GM19025 (cell line): Measurements from ENCODE around the gene HHEX.
A peak's percentile ranks its signal among the peaks of the same experiment; 100 is the strongest.
"Not testable (repeated sequence)": the region's sequence is repeated elsewhere in the genome, so short reads cannot be mapped to it uniquely, and the experiment has no call there.

Experiments used
- ATAC-seq: cut with Tn5 transposase; IDR thresholded peaks from one replicate; pipeline ENCODE4 v1.9.1; 2021; ENCODE audit warnings: mild to moderate bottlenecking, low read depth, moderate library complexity; ENCODE audit not compliant: unreplicated experiment

Gene HHEX

GRCh38 chr10:92689663-92690210 is at the start of gene HHEX:
TSS of gene HHEX (plus strand) at chr10:92689955. CDS start at chr10:92689987, 32 bp downstream.
- peak; percentile 70 for ATAC-seq

- no peak for ATAC-seq
Measured at GRCh38 chr10:92640107-92640506, 49.6 kb upstream of the HHEX start.

GRCh38 chr10:92641492-92641891 is 48.3 kb upstream of the HHEX start:
- ATAC-seq, result no peak

- no peak for ATAC-seq
Measured at GRCh38 chr10:92644921-92645320, 44.8 kb upstream of the HHEX start.

GRCh38 chr10:92650864-92651263 is 38.9 kb upstream of the HHEX start:
- not testable (repeated sequence) for ATAC-seq

- no peak for ATAC-seq
Measured at GRCh38 chr10:92655426-92655825, 34.3 kb upstream of the HHEX start.

GRCh38 chr10:92656266-92656961 is 33.3 kb upstream of the HHEX start:
- ATAC-seq, result no peak

- no peak for ATAC-seq
Measured at GRCh38 chr10:92657024-92657423, 32.7 kb upstream of the HHEX start.

- ATAC-seq, result no peak
Measured at GRCh38 chr10:92662848-92663247, 26.9 kb upstream of the HHEX start.

- ATAC-seq, result no peak
Measured at GRCh38 chr10:92664322-92664721, 25.4 kb upstream of the HHEX start.

- no peak for ATAC-seq
Measured at GRCh38 chr10:92667078-92667477, 22.7 kb upstream of the HHEX start.

GRCh38 chr10:92677708-92678107 is 12.0 kb upstream of the HHEX start:
- no peak for ATAC-seq

GRCh38 chr10:92678206-92678605 is 11.5 kb upstream of the HHEX start:
- ATAC-seq, result no peak

GRCh38 chr10:92681306-92681834 is 8.4 kb upstream of the HHEX start:
- ATAC-seq, result no peak

GRCh38 chr10:92688573-92688926 is 1.2 kb upstream of the HHEX start:
- ATAC-seq, result no peak

GRCh38 chr10:92688927-92689662 is 660 bp upstream of the HHEX start:
- peak; percentile 15 for ATAC-seq

- peak; percentile 17 for ATAC-seq
Measured at GRCh38 chr10:92690211-92690914, 608 bp downstream of the HHEX start.

- no peak for ATAC-seq
Measured at GRCh38 chr10:92690915-92691590, 1.3 kb downstream of the HHEX start.

- no peak for ATAC-seq
Measured at GRCh38 chr10:92691591-92692079, 1.9 kb downstream of the HHEX start.

GRCh38 chr10:92692080-92692671 is 2.4 kb downstream of the HHEX start:
- ATAC-seq, result no peak
